WI38 (cell line): ENCODE data around the gene COL23A1.
"Not testable (repeated sequence)": the region's sequence is repeated elsewhere in the genome, so short reads cannot be mapped to it uniquely, and the experiment has no call there.

ENCODE experiments used
- H3K4me3 ChIP-seq: 2 replicates; pipeline ENCODE4 v1.5.1; 2011; ENCODE audit warnings: low read depth, mild to moderate bottlenecking, control low read depth, low read length
- TF ChIP-seq, protein P1 (sequence below): IDR thresholded peaks from 2 replicates; pipeline ENCODE4 v1.5.1; 2012; ENCODE audit warnings: low read depth, mild to moderate bottlenecking, control low read depth, low read length

The COL23A1 gene

DNA sequence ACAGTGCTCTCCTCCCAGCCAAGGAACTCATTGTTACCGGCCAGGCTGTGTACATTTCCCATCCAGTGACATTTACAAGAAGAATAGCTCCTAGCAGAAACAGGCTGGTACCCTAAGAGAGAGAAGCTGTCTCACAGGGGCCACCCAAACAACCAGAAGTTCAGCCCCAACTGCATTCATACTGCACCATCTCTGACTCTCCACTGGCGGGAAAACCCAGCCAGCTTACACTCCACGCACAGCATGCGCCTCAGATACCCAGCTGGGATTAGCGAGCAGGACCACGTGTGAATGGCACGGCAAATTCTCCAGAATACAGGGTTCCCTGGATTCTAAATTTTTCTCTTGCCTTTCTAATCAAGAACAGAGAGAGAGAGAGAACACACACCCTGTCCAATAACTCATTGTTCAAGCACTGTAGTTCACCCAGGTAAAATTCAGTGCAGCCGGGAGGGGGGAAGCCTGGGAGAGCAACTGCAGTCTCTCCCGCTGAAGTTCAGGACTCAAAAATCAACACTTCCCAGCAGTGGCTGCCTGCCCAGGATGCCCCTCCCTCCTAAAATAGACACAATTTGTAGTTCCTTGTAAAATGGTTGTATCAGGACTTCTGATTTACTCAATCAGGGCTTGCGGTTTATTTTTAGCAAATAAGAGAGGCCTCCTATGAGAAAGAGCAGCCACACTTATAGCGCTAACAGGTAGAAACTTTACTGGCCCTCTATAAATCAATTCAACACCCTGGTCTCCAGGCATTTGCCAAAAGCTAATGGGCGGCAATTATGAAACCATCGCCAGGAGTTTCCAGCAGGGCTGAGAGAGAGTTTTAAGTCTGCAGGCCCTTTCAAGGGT, 2.2 kb downstream of the COL23A1 start:
- H3K4me3 ChIP-seq = no peak overlapping the region

DNA sequence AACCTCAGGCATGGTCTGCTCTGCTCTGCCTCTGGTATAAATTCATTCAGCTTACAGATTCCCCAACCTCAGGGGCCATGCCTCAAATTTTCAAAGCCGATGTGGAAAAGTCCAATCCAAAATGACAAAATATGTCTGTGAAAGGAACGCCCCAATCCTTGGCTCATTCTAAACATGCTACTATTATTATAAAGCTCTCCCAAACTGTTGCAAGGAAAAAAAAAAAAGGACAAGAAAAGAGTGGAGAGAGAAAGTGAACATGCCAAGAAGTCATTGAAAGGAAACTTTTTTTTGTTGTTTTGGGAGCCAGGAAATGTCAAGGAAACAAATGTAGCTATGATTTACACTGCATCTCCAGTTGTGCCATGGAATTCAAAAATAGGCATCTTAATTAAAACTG, 3.8 kb downstream of the COL23A1 start:
- TF ChIP-seq, protein P1, sequence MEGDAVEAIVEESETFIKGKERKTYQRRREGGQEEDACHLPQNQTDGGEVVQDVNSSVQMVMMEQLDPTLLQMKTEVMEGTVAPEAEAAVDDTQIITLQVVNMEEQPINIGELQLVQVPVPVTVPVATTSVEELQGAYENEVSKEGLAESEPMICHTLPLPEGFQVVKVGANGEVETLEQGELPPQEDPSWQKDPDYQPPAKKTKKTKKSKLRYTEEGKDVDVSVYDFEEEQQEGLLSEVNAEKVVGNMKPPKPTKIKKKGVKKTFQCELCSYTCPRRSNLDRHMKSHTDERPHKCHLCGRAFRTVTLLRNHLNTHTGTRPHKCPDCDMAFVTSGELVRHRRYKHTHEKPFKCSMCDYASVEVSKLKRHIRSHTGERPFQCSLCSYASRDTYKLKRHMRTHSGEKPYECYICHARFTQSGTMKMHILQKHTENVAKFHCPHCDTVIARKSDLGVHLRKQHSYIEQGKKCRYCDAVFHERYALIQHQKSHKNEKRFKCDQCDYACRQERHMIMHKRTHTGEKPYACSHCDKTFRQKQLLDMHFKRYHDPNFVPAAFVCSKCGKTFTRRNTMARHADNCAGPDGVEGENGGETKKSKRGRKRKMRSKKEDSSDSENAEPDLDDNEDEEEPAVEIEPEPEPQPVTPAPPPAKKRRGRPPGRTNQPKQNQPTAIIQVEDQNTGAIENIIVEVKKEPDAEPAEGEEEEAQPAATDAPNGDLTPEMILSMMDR = no peak
- H3K4me3 ChIP-seq = no peak overlapping the region

More for the DNA sequence above, 2.2 kb downstream of the COL23A1 start:
- TF ChIP-seq, protein P1 = no peak

DNA sequence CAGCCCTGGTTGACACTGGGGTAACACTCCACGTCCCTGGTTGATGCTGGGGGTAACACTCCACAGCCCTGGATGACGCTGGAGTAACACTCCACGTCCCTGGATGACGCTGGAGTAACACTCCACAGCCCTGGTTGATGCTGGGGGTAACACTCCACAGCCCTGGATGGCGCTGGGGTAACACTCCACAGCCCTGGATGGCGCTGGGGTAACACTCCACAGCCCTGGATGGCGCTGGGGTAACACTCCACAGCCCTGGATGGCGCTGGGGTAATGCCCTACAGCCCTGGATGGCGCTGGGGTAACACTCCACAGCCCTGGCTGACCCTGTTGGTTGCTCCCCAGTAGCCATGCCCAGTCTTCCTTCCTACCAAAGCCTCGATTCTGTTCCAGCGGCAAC, 4.8 kb downstream of the COL23A1 start:
- H3K4me3 ChIP-seq = not testable (repeated sequence)

DNA sequence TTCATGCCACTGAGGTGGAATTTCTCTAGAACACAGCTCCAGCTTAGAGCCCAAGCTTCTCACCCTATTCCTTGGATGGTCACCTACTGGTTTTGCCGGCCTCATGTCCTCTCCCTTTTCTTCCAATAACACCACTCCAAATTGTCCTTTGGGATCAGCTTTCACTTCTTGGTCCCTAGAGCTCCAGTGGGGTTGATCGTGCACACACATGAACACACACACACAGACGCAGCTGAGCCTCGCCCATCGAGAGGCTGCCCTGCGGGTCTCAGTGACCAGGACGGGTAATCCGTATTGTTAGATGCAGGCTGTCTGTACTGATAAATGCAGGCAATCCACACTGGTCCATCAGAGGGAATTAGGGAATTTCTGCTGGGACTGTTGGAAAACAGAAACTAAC, 6.9 kb downstream of the COL23A1 start:
- TF ChIP-seq, protein P1 = no peak
- H3K4me3 ChIP-seq = no peak overlapping the region

DNA sequence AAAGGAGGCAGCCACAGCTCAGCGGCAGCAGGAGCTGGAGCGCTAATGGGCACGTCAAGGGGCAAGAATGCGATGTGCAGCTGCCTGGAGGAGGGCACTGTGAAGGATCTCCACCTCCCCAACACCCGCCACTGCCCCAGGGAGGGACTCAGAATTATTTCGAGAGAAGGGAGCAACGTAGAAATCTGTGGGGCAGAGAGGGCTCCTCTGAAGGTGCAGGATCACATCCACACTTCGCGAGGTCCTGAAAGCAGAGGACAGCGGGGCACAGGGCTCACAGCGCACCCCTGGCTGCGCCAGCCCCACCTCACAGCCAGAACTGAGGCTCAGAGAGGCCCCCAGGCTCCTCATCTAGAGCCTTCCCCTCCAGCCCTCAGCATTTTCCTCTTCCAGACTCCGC, 7.9 kb downstream of the COL23A1 start:
- TF ChIP-seq, protein P1 = no peak
- H3K4me3 ChIP-seq = no peak overlapping the region

DNA sequence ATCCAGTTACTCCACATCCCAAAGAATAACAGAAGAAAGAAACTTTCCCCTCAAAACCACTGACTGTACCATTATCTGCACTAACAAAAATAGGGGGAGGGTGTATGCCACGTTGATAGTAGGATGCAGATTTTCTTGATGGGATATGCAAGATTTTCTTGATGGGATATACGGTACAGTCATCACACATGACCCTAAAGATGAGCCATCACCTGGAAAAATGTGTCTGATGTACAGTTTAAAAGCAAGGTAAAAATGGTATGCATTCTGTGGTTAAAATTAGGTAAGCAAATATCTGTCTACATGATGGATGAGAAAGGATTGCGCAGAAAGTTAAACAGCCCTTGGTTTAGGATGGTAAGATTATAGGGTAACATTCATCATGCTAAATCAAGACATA, 8.6 kb downstream of the COL23A1 start:
- TF ChIP-seq, protein P1 = no peak
- no peak overlapping the region for H3K4me3 ChIP-seq

DNA sequence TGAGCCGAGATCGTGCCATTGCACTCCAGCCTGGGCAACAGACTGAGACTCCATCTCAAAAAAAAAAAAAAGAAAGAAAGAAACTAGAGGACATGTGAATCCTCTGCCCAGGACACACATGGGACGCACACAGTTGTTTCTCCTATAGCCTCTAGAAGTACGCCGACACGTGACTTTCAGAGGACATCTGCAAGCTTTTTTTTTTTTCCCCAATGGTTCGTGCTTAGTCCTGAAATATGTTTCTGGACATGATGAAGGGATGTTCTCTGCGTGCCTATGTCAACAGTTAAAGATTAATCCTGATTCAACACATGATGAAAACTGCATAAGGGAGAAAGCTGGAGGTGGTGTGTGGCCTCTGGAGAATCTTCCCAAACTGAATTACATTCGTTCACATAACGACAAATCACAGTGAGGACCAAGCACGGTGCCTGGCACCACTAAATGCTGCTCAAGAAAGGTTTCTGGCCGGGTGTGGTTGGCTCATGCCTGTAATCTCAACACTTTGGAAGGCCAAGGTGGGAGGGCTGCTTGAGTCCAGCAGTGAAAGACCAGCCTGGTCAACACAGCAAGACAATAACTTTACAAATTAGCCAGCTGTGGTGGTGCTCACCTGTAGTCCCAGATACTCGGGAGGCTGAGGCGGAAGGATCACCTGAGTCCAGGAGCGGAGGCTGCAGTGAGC, 9.8 kb downstream of the COL23A1 start:
- H3K4me3 ChIP-seq = no peak overlapping the region
- TF ChIP-seq, protein P1 = no peak

DNA sequence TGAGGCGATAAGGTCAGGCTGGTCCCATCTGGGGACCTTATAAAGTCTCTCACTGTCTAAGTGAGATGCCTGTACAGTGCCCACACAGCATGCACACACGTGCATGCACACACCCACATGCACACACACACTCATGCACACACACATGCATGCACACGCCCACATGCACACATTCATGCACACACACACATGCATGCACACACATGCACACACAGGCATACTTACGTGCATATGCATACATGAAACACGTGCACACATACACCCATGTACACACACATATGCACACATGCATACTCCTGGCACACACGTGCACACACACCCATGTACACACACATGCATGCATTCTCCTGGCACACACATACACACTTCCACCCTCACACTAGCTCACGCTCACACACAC, 12.2 kb downstream of the COL23A1 start:
- TF ChIP-seq, protein P1 = no peak
- no peak overlapping the region for H3K4me3 ChIP-seq
